Mononuclear cell (primary cell): ENCODE results near the gene OR5B12. TPM values are rescaled to one million over a fixed set of nuclear protein-coding genes. Genes with fewer than 3 reads are reported as not detected.
"Not testable (repeated sequence)": the region's sequence is repeated elsewhere in the genome, so short reads cannot be mapped to it uniquely, and the experiment has no call there.

Source experiments
- H3K27me3 ChIP-seq: 2 replicates; pipeline ENCODE4 v1.6.0; 2011; ENCODE audit warnings: low read length, control low read depth; ENCODE audit not compliant: insufficient read depth
- H3K4me1 ChIP-seq: 2 replicates; pipeline ENCODE4 v1.5.1; 2011; ENCODE audit warnings: mild to moderate bottlenecking, low read length, control low read depth; ENCODE audit not compliant: insufficient read depth
- H3K4me3 ChIP-seq: 2 replicates; pipeline ENCODE4 v1.5.1; 2011; ENCODE audit warnings: mild to moderate bottlenecking, low read length, moderate library complexity
- H3K9me3 ChIP-seq: 2 replicates; pipeline ENCODE4 v1.5.1; 2011; ENCODE audit warnings: low read depth, mild to moderate bottlenecking, control low read depth, low read length
- total RNA-seq: library from RNA; depleted of rRNA; stranded (reverse); fragments of >200 nt; gene quantifications from one replicate; pipeline ENCODE4 v1.2.3, GENCODE V29; 2012

Gene OR5B12
- total RNA-seq, 1 donor = not detected

- H3K27me3 ChIP-seq, H3K4me1 ChIP-seq: not testable (repeated sequence)
Measured at GRCh38 chr11:58399622-58400021, 42.4 kb downstream of the OR5B12 start.

GRCh38 chr11:58395581-58395980 lies 46.5 kb downstream of the OR5B12 start:
- no peaks in the 10 kb centered on the region for H3K9me3 ChIP-seq
- no peaks in the 10 kb centered on the region for H3K27me3 ChIP-seq
- H3K4me1 ChIP-seq = no peaks in the 10 kb centered on the region
- H3K4me3 ChIP-seq = no peak overlapping the region

More at GRCh38 chr11:58399622-58400021, 42.4 kb downstream of the OR5B12 start:
- H3K4me3 ChIP-seq, H3K9me3 ChIP-seq: not testable (repeated sequence)

DNA sequence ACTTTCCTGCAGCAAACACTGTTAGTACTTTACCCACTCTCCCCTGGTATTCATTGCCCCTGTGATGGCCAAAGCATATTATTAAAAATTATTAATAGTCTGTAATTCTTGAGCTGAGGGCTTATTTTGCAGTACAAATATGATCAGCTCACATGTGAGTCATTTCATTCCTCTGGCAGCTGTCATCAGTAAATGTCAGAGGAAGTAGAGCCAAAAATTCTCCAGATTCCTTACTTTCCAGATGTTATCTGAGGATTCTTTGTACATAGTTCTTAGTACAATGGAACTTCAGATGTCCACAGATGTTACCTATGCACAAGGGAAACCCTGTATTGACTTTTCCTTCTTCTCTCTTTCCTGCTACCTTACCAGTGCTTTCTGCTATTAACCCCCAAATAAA lies 47.8 kb downstream of the OR5B12 start:
- H3K4me3 ChIP-seq = no peak overlapping the region
- H3K4me1 ChIP-seq = no peaks in the 10 kb centered on the region
- H3K27me3 ChIP-seq = no peaks in the 10 kb centered on the region
- no peaks in the 10 kb centered on the region for H3K9me3 ChIP-seq

- Histone ChIP-seq H3K27me3 (no peaks in the 10 kb centered on the region), H3K4me1 (no peaks in the 10 kb centered on the region), H3K4me3 (no peak overlapping the region), H3K9me3 (no peaks in the 10 kb centered on the region)
Measured at GRCh38 chr11:58392746-58393145, 49.3 kb downstream of the OR5B12 start.

GRCh38 chr11:58391879-58392278 lies 50.2 kb downstream of the OR5B12 start:
- H3K9me3 ChIP-seq = no peaks in the 10 kb centered on the region

GRCh38 chr11:58390551-58391063 lies 51.4 kb downstream of the OR5B12 start:
- no peaks in the 10 kb centered on the region for H3K9me3 ChIP-seq
- H3K27me3 ChIP-seq = no peaks in the 10 kb centered on the region
- H3K4me1 ChIP-seq = no peaks in the 10 kb centered on the region
- no peak overlapping the region for H3K4me3 ChIP-seq

More at GRCh38 chr11:58391879-58392278, 50.2 kb downstream of the OR5B12 start:
- no peaks in the 10 kb centered on the region for H3K4me1 ChIP-seq
- no peaks in the 10 kb centered on the region for H3K27me3 ChIP-seq
- no peak overlapping the region for H3K4me3 ChIP-seq

Other genes with a start within 250 kb of the OR5B12 start
- gene OR1S2, start 238.1 kb downstream of the OR5B12 start, total RNA-seq = not detected
- gene OR1S1, start 229.5 kb downstream of the OR5B12 start, total RNA-seq = not detected
- gene OR10Q1, start 213.3 kb downstream of the OR5B12 start, total RNA-seq = not detected
- gene OR10W1, start 174.0 kb downstream of the OR5B12 start, total RNA-seq = not detected
- gene OR5B17, start 83.2 kb downstream of the OR5B12 start, total RNA-seq = not detected
- not detected for gene OR5B3, start 35.4 kb downstream of the OR5B12 start, total RNA-seq
- gene OR5B2, start 14.1 kb downstream of the OR5B12 start, total RNA-seq = 0.10 TPM
- gene OR5B21, start 65.9 kb upstream of the OR5B12 start, total RNA-seq = not detected
- gene LPXN, start 133.6 kb upstream of the OR5B12 start, total RNA-seq = 50.8 TPM
- gene ZFP91, start 136.8 kb upstream of the OR5B12 start, total RNA-seq = 81.6 TPM
- 7.8 TPM for gene CNTF, start 180.4 kb upstream of the OR5B12 start, total RNA-seq